ENCODE measurements around the gene RTRAF. TPM values are rescaled to one million over a fixed set of nuclear protein-coding genes. Genes with fewer than 3 reads are reported as not detected.

The RTRAF gene
- total and polyA plus RNA-seq, 2 of the 8 experiments (the other 6 are each of a cell fraction or from before 2014, with no cell fraction given) = 149 to 359 TPM

- Histone ChIP-seq H3K9me3 (ENCODE audit: insufficient read depth in 2 of 2, low read depth in 1 of 2, low read length in 1 of 2) (peaks cover 12 to 13% of the 10 kb centered on the region in 2 experiments; a peak in 2 of 4 replicates), H3K23ac (ENCODE audit: insufficient read length) (no peak overlapping the region), H2AK5ac (ENCODE audit: low read depth, low read length) (no peak overlapping the region), H4K8ac (ENCODE audit: extremely low read depth, insufficient read depth, low read length) (no peak overlapping the region), H4K91ac (replicated peaks; ENCODE audit: insufficient read length, low read length) (no peak overlapping the region), H3K4me1 (replicated peaks in 1 of 4; ENCODE audit: control insufficient read depth in 3 of 4, insufficient read depth in 4 of 4, low read length in 3 of 4) (peaks cover 0 to 2% (median 0%) of the 10 kb centered on the region in 4 experiments; a peak in 1 of 7 replicates), H3K79me2 (ENCODE audit: control insufficient read depth in 1 of 2, insufficient read depth in 2 of 2, low read length in 2 of 2) (no peaks in the 10 kb centered on the region), H2BK5ac (ENCODE audit: low read depth, low read length) (no peak overlapping the region), H3K9ac (replicated peaks in 1 of 4; ENCODE audit: extremely low read depth in 1 of 4, low read depth in 3 of 4, low read length in 3 of 4) (no peak overlapping the region), H3K4me2 (ENCODE audit: insufficient read depth in 1 of 2, low read depth in 2 of 2, low read length in 2 of 2) (no peak overlapping the region), H4K20me1 (replicated peaks in 1 of 2; ENCODE audit: control insufficient read depth in 1 of 2, insufficient read depth in 2 of 2, low read length in 2 of 2) (no peaks in the 10 kb centered on the region), H3K36me3 (ENCODE audit: control insufficient read depth in 2 of 4, insufficient read depth in 4 of 4, low read length in 3 of 4) (peaks cover 0 to 2% (median 0%) of the 10 kb centered on the region in 4 experiments; a peak in 1 of 8 replicates), H2BK15ac (ENCODE audit: low read length) (no peak overlapping the region), H3K27me3 (replicated peaks in 1 of 4; ENCODE audit: control insufficient read depth in 3 of 4, extremely low read depth in 1 of 4, insufficient read depth in 3 of 4, low read length in 3 of 4) (no peaks in the 10 kb centered on the region), H2BK120ac (replicated peaks; ENCODE audit: low read depth, low read length) (no peak overlapping the region), H3K79me1 (ENCODE audit: low read depth, low read length) (no peaks in the 10 kb centered on the region), H2BK20ac (ENCODE audit: low read length) (no peak overlapping the region), H3K27ac (ENCODE audit: low read depth, low read length) (no peak overlapping the region), H4K5ac (ENCODE audit: insufficient read length, low read depth, low read length) (no peak overlapping the region), H3K4ac (replicated peaks; ENCODE audit: insufficient read length, low read depth, low read length) (no peak overlapping the region), H3K14ac (ENCODE audit: insufficient read length) (no peak overlapping the region), H2AFZ (ENCODE audit: low read length) (no peak overlapping the region), H3K23me2 (ENCODE audit: low read depth, low read length) (no peaks in the 10 kb centered on the region; the same call in 1 of the 2 replicates), H2BK12ac (ENCODE audit: low read depth, low read length) (no peak overlapping the region), H3K56ac (replicated peaks; ENCODE audit: insufficient read length, low read depth, low read length) (no peak overlapping the region), H3K18ac (ENCODE audit: extremely low read depth, low read length) (no peak overlapping the region), H3K4me3 (ENCODE audit: extremely low read depth in 1 of 4, insufficient read depth in 2 of 4, low read depth in 3 of 4, low read length in 4 of 4) (no peak overlapping the region)
- CTCF ChIA-PET (ENCODE audit: partially characterized antibody) = interaction anchor here (1.1 to 2.1 kb wide), 2 partner anchors 21 to 56 kb away, joined by 3 to 10 read pairs; no protein-coding TSS in a partner anchor
- WGBS, 2 experiments (ENCODE audit: extremely low coverage in 1 of 2, insufficient coverage in 1 of 2, insufficient read length in 1 of 2, insufficient replicate concordance in 2 of 2, low coverage in 1 of 2, low lambda C conversion rate in 2 of 2, missing lambda C conversion rate in 1 of 2) = 97% methylated on average over 2 of the region's 2 CpGs; no CpG with 5 or more reads in 1 of the 2 experiments
- FAIRE-seq (no peak), DNase-seq (ENCODE audit: low read depth in 1 of 2, low spot score in 2 of 2) (no peak)
- POLR2A ChIA-PET (ENCODE audit: partially characterized antibody) = interaction anchor here (0.8 kb wide), 1 partner anchor 13 kb away, joined by 3 read pairs; no protein-coding TSS in a partner anchor
- TF ChIP-seq SUZ12 (IDR thresholded peaks at IDR 0.05; ENCODE audit: low read length) (no peak), HDAC2 (IDR thresholded peaks at IDR 0.05; ENCODE audit: borderline replicate concordance in 1 of 2, low read depth in 2 of 2, low read length in 2 of 2) (no peak), ASH2L (IDR thresholded peaks at IDR 0.05; ENCODE audit: low read length) (no peak), TAF7 (optimal IDR thresholded peaks at IDR 0.05; ENCODE audit: borderline replicate concordance, low read depth, low read length) (no peak)
Measured at GRCh38 chr14:51957950-51958349, 31.4 kb upstream of the RTRAF start.

Measured in H1 (cell line).